Panc1 (cell line): ENCODE data around the gene FNIP2. TPM values are rescaled to one million over a fixed set of nuclear protein-coding genes. Genes with fewer than 3 reads are reported as not detected.

Experiments
- ATAC-seq: fragments of 200-7000 bp; cut with Tn5 transposase; 2 replicates; pipeline ENCODE4 v1.9.1; 2020; ENCODE audit warnings: mild to moderate bottlenecking, moderate library complexity
- BruUV-seq: library from RNA; stranded (reverse); fragments of 400-500 nt; replicated peaks from 2 replicates; lab custom pipeline; 2021; lab: Mats Ljungman, UMichigan
- CTCF ChIA-PET: fragments of 300-600 bp; sonication (Branson Sonifier 250); formaldehyde crosslinking; loops from one replicate; lab custom pipeline; 2022; ENCODE audit warnings: antibody characterized with exemption; lab: Charles Lee
- POLR2A ChIA-PET: fragments of 300-600 bp; sonication (Branson Sonifier 250); formaldehyde crosslinking; loops from one replicate; lab custom pipeline; 2022; ENCODE audit warnings: antibody characterized with exemption; lab: Charles Lee
- DNase-seq: peaks from one replicate; pipeline ENCODE4 v3.0.0-alpha.2; 2010; ENCODE audit warnings: low read depth, low spot score
- H3K27ac ChIP-seq: 2 replicates; pipeline ENCODE4 v1.5.1; 2011; ENCODE audit warnings: mild to moderate bottlenecking, low read length, inconsistent platforms
- H3K27me3 ChIP-seq: fragments of 200-500 bp; sonication (Bioruptor generic); 2 replicates; pipeline ENCODE4 v1.6.0; 2014; ENCODE audit warnings: low read length, inconsistent platforms; ENCODE audit not compliant: control insufficient read depth, insufficient read depth
- H3K36me3 ChIP-seq: fragments of 200-500 bp; sonication (Bioruptor generic); 2 replicates; pipeline ENCODE4 v1.5.1; 2014; ENCODE audit warnings: inconsistent platforms, mild to moderate bottlenecking, low read length, moderate library complexity; ENCODE audit not compliant: control insufficient read depth, insufficient read depth
- H3K4me1 ChIP-seq: 2 replicates; pipeline ENCODE4 v1.5.1; 2011; ENCODE audit warnings: inconsistent platforms, mild to moderate bottlenecking, low read length, moderate library complexity; ENCODE audit not compliant: control insufficient read depth, insufficient read depth
- H3K4me3 ChIP-seq, 2 experiments: 2 replicates each; pipeline ENCODE4 v1.5.1; 2011 to 2012; ENCODE audit warnings: low read depth in 2 of 2, low read length in 2 of 2, mild to moderate bottlenecking in 2 of 2, inconsistent platforms in 1 of 2, moderate library complexity in 1 of 2
- H3K9me3 ChIP-seq: fragments of 200-500 bp; sonication (Bioruptor generic); 2 replicates; pipeline ENCODE4 v1.5.1; 2014; ENCODE audit warnings: low read depth, mild to moderate bottlenecking, inconsistent platforms, low read length, moderate library complexity; ENCODE audit not compliant: control insufficient read depth, insufficient read depth
- CTCF ChIP-seq: fragments of 450-650 bp; IDR thresholded peaks from 2 replicates; pipeline ENCODE4 v1.5.1; 2017; ENCODE audit warnings: mild to moderate bottlenecking
- POLR2AphosphoS5 ChIP-seq: IDR thresholded peaks from 2 replicates; pipeline ENCODE4 v1.6.1; 2012; ENCODE audit warnings: mild to moderate bottlenecking, low read depth, low read length, moderate library complexity
- REST ChIP-seq, 2 experiments: IDR thresholded peaks; 2 replicates each; pipeline ENCODE4 v1.6.1; 2011 to 2012; ENCODE audit warnings: low read depth in 2 of 2, control low read depth in 1 of 2, low read length in 1 of 2, mild to moderate bottlenecking in 1 of 2, moderate library complexity in 1 of 2; ENCODE audit not compliant: insufficient read depth in 1 of 2
- SIN3A ChIP-seq: IDR thresholded peaks from 2 replicates; pipeline ENCODE4 v1.6.1; 2012; ENCODE audit warnings: low read depth, mild to moderate bottlenecking, low read length, moderate library complexity, borderline replicate concordance; ENCODE audit not compliant: insufficient read depth
- TCF7L2 ChIP-seq: IDR thresholded peaks from 2 replicates; pipeline ENCODE4 v1.6.1; 2011; ENCODE audit warnings: mild to moderate bottlenecking, low read depth, low read length, inconsistent platforms
- in situ Hi-C: cut with HindIII; loops from 2 replicates; pipeline ENCODE4 v1.10.0; 2016; ENCODE audit warnings: low sequenced_read_pairs, low pct_unique_long_range_greater_than_20kb
- intact Hi-C: fragments of 100-400 bp; cut with micrococcal nuclease; formaldehyde crosslinking; loops from one replicate; pipeline ENCODE4 v1.10.0; 2022; ENCODE audit not compliant: unreplicated experiment
- total RNA-seq: library from RNA; stranded (reverse); gene quantifications from one replicate; pipeline ENCODE4 v1.2.1, GENCODE V29; 2021; ENCODE audit not compliant: unreplicated experiment

Gene FNIP2
- total RNA-seq, 1 experiment from 2014 or later, result 17.7 TPM

- intact Hi-C loops, result loop anchor here (1.0 to 5.0 kb wide), 2 partner anchors 120 to 462 kb away; no protein-coding TSS in a partner anchor
- no peaks in the 10 kb centered on the region for H3K36me3 ChIP-seq
- H3K4me3 ChIP-seq, result no peak overlapping the region
- ATAC-seq, result peak; percentile 96
- BruUV-seq, result no TSS peak
- no peaks in the 10 kb centered on the region for H3K4me1 ChIP-seq
- POLR2A ChIA-PET, result no interaction called here
- no peak overlapping the region for H3K27ac ChIP-seq
- H3K27me3 ChIP-seq, result no peaks in the 10 kb centered on the region; the same call in 1 of the 2 replicates
- H3K9me3 ChIP-seq, result no peaks in the 10 kb centered on the region
- in situ Hi-C loops, result no loop called here
- CTCF ChIA-PET, result interaction anchor here (1.0 kb wide), 1 partner anchor 120 kb away, joined by 3 read pairs; no protein-coding TSS in a partner anchor
- DNase-seq, result peak; percentile 76
- TF ChIP-seq TCF7L2, result no peak
- TF ChIP-seq SIN3A, result no peak
- peak; percentile 90 for TF ChIP-seq CTCF
- TF ChIP-seq POLR2AphosphoS5, result no peak
- TF ChIP-seq REST (IDR thresholded peaks at IDR 0.05; ENCODE audit: insufficient read depth in 1 of 2, low read depth in 2 of 2, low read length in 1 of 2), result no peak
These were observed 38.9 kb upstream of the FNIP2 start for GRCh38 chr4:158729716-158730559.

- no peaks in the 10 kb centered on the region for H3K4me1 ChIP-seq
- H3K27me3 ChIP-seq, result no peaks in the 10 kb centered on the region
- DNase-seq (no peak), ATAC-seq (no peak)
- H3K9me3 ChIP-seq, result no peaks in the 10 kb centered on the region
- no peak overlapping the region for H3K27ac ChIP-seq
- no TSS peak for BruUV-seq
- in situ Hi-C loops (no loop called here), intact Hi-C loops (no loop called here)
- CTCF ChIA-PET, result no interaction called here
- TF ChIP-seq POLR2AphosphoS5 (no peak), REST (IDR thresholded peaks at IDR 0.05; ENCODE audit: insufficient read depth in 1 of 2, low read depth in 2 of 2, low read length in 1 of 2) (no peak), CTCF (no peak), SIN3A (no peak), TCF7L2 (no peak)
- POLR2A ChIA-PET, result no interaction called here
- no peak overlapping the region for H3K4me3 ChIP-seq
- no peaks in the 10 kb centered on the region for H3K36me3 ChIP-seq
These were observed 30.0 kb upstream of the FNIP2 start for GRCh38 chr4:158738866-158739265.
